ENCODE data around the gene PCDHB11.
"Not testable (repeated sequence)": the region's sequence is repeated elsewhere in the genome, so short reads cannot be mapped to it uniquely, and the experiment has no call there.

The PCDHB11 gene

DNA sequence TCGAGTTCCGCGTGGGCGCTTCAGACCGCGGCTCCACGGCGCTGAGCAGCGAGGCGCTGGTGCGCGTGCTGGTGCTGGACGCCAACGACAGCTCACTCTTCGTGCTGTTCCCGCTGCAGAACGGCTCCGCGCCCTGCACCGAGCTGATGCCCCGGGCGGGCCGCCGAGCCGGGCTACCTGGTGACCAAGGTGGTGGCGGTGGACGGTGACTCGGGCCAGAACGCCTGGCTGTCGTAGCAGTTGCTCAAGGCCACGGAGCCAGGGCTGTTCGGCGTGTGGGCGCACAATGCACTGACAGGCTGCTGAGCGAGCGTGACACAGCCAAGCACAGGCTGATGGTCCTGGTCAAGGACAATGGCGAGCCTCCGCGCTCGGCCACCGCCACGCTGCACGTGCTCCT, 42.1 kb downstream of the PCDHB11 start:
- DNase-seq (ENCODE audit: low read depth), result no peak

DNA sequence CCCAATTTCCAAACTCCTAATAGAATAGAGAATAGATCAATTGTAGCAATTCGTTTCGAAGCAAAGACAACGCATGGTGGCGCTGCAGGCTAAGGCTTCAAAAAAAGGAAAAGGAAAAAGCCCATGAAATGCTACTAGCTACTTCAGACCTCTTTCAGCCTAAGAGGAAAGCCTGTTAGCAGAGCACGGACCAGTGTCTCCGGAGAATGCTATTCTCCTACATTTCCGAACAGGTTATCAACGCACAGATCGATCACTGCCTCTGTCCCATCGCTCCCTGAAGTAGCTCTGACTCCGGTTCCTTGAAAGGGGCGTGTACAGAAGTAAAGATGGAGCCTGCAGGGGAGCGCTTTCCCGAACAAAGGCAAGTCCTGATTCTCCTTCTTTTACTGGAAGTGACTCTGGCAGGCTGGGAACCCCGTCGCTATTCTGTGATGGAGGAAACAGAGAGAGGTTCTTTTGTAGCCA, 45.9 kb downstream of the PCDHB11 start, which contains the start of gene PCDHB15:
PCDHB15 (plus strand) TSS at position 146 of the 468 bp plus-strand sequence; CDS start at position 330, 184 bp downstream.
- no peak for DNase-seq (ENCODE audit: low read depth)

DNA sequence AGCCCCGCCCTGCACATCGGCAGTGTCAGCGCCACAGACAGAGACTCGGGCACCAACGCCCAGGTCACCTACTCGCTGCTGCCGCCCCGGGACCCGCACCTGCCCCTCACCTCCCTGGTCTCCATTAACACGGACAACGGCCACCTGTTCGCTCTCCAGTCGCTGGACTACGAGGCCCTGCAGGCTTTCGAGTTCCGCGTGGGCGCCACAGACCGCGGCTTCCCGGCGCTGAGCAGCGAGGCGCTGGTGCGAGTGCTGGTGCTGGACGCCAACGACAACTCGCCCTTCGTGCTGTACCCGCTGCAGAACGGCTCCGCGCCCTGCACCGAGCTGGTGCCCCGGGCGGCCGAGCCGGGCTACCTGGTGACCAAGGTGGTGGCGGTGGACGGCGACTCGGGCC, 47.5 kb downstream of the PCDHB11 start:
- not testable (repeated sequence) for DNase-seq (ENCODE audit: low read depth)

DNA sequence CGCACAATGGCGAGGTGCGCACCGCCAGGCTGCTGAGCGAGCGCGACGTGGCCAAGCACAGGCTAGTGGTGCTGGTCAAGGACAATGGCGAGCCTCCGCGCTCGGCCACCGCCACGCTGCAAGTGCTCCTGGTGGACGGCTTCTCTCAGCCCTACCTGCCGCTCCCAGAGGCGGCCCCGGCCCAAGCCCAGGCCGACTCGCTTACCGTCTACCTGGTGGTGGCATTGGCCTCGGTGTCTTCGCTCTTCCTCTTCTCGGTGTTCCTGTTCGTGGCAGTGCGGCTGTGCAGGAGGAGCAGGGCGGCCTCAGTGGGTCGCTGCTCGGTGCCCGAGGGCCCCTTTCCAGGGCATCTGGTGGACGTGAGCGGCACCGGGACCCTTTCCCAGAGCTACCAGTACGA, 48.0 kb downstream of the PCDHB11 start:
- not testable (repeated sequence) for DNase-seq (ENCODE audit: low read depth)

DNA sequence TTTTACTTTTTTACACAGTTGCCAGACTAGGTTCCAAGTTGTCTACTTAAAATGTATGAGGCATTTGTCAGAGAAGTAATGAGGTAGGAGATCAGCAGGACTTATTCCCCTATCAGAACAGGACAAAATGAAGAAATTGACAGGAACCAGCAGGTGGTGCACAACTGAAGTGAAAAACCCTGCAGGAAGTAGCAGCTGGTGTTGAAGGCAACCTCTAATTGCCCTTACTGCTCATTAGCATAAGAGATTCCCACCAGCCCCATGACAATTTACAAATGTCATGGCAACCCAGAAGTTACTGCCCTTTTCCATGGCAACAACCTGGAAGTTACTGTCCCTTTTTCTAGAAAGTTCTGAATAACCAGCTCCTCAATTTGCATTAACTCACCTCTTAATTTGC, 51.1 kb downstream of the PCDHB11 start:
- DNase-seq (ENCODE audit: low read depth), result no peak
